Measurements from ENCODE around the gene GSE1. TPM values are rescaled to one million over a fixed set of nuclear protein-coding genes. Genes with fewer than 3 reads are reported as not detected.

GSE1 gene
- total and polyA plus RNA-seq, 9 of the 15 experiments (the other 6 are each of a cell fraction or from before 2014, with no cell fraction given), result 12.2 to 244 (median 57.9) TPM

DNA sequence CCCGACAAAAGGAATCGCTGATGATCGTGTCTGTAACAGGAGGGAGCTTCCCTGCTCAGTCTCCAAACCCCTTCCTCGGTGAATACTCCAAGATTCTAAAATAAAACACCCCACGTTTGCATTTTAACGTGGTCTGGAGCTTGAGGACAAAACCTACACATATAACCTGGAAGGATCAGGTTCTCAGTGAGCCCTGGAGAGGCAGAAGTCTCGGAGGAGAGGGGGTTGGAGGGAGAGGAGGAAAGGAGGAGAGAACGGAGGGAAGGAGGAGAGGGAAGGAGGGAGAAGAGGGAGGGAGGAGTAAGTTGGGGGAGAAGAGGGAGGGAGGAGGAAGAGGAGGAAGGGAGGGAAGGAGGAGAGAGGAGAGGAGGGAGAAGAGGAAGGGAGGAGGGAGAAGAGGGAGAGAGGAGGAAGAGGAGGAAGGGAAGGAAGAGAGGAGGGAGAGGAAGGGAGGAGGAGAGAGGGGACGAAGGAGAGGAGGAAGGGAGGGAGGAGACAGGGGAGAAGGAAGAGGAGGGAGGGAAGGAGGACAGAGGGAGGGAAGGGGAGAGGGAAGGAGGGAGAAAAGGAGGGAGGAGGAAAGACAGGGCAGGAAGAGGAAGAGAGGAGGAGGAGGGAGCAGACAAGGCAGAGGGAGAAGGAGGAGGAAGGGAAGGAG lies 103.0 kb downstream of the GSE1 start:
- Histone ChIP-seq H3K9ac (ENCODE audit: insufficient read depth in 1 of 2, low read depth in 2 of 2, low read length in 2 of 2) (no peak overlapping the region; a peak in 1 of 4 replicates), H3K27ac (ENCODE audit: extremely low read depth, low read depth, low read length) (no peak overlapping the region), H4K20me1 (replicated peaks; ENCODE audit: control insufficient read depth, insufficient read depth, low read length) (peaks cover 14% of the 10 kb centered on the region; the same call in 1 of the 2 replicates), H3K36me3 (ENCODE audit: control insufficient read depth, insufficient read depth, low read length) (no peaks in the 10 kb centered on the region), H3K4me2 (ENCODE audit: insufficient read depth, low read length) (no peak overlapping the region), H3K27me3 (ENCODE audit: control insufficient read depth in 2 of 2, insufficient read depth in 2 of 2, low read length in 2 of 2) (peaks cover 11 to 50% of the 10 kb centered on the region in 2 experiments; a peak in 4 of 5 replicates), H3K9me3 (replicated peaks; ENCODE audit: control insufficient read depth, insufficient read depth, low read depth, low read length) (peaks cover 6% of the 10 kb centered on the region), H2AFZ (ENCODE audit: low read depth, low read length) (peak overlapping the region; percentile 18; the same call in 1 of the 2 replicates), H3K79me2 (ENCODE audit: control insufficient read depth, insufficient read depth, low read length) (no peaks in the 10 kb centered on the region), H3K4me1 (replicated peaks in 1 of 2; ENCODE audit: control insufficient read depth in 2 of 2, insufficient read depth in 2 of 2, low read length in 2 of 2) (peaks cover 3 to 33% of the 10 kb centered on the region in 2 experiments; a peak in 4 of 5 replicates), H3K9me1 (ENCODE audit: control insufficient read depth, insufficient read depth, low read length) (no peaks in the 10 kb centered on the region), H3K4me3 (no peak overlapping the region)
- ATAC-seq (no peak), DNase-seq (ENCODE audit: extremely low read depth in 1 of 4, low spot score in 3 of 4) (no peak), FAIRE-seq (no peak)
- no TSS peak for BruUV-seq (replicated peaks)
- ChIA-PET POLR2A (interaction anchor here (0.6 to 1.4 kb wide), 5 partner anchors 10 to 77 kb away, joined by 3 to 5 read pairs (median 4); no protein-coding TSS in a partner anchor), CTCF (ENCODE audit: low intra/inter-chr PET ratio) (interaction anchor here (4.5 kb wide), 1 partner anchor 40 kb away, joined by 35 read pairs; no protein-coding TSS in a partner anchor)
- intact Hi-C loops (cut with micrococcal nuclease), result loop anchor here (5.0 to 10.0 kb wide), 2 partner anchors 141 to 294 kb away; no protein-coding TSS in a partner anchor
- WGBS (ENCODE audit: insufficient coverage, low coverage, missing lambda C conversion rate), result 7% methylated on average over 8 of the region's 9 CpGs
- in situ Hi-C loops (cut with MboI), result loop anchor here (10.0 kb wide), 1 partner anchor 291 kb away; no protein-coding TSS in a partner anchor
- TF ChIP-seq, protein P1, sequence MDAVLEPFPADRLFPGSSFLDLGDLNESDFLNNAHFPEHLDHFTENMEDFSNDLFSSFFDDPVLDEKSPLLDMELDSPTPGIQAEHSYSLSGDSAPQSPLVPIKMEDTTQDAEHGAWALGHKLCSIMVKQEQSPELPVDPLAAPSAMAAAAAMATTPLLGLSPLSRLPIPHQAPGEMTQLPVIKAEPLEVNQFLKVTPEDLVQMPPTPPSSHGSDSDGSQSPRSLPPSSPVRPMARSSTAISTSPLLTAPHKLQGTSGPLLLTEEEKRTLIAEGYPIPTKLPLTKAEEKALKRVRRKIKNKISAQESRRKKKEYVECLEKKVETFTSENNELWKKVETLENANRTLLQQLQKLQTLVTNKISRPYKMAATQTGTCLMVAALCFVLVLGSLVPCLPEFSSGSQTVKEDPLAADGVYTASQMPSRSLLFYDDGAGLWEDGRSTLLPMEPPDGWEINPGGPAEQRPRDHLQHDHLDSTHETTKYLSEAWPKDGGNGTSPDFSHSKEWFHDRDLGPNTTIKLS (IDR thresholded peaks at IDR 0.05; ENCODE audit: borderline replicate concordance, low read depth), result no peak
- TF ChIP-seq MTA1 (IDR thresholded peaks at IDR 0.05; ENCODE audit: borderline replicate concordance) (peak; percentile 74), SLC30A9 (CRISPR knock-in tag; IDR thresholded peaks at IDR 0.05) (no peak), BCOR (IDR thresholded peaks at IDR 0.05) (0 out of 2 replicates have a peak, but pooled peaks have one; percentile 16), DPF2 (IDR thresholded peaks at IDR 0.05) (peak; percentile 39; the same call in 1 of the 2 replicates), TRIM24 (IDR thresholded peaks at IDR 0.05) (0 out of 4 replicates have a peak, but pooled peaks have one; percentile 13 to 17), TFAM (CRISPR knock-in tag; conservative IDR thresholded peaks at IDR 0.05) (no peak), HDAC1 (IDR thresholded peaks at IDR 0.05) (peak in 1 of 2 experiments; percentile 77; a peak in 2 of 4 replicates), SMARCA5 (IDR thresholded peaks at IDR 0.05) (peak; percentile 59; the same call in 1 of the 2 replicates), NR4A1 (CRISPR knock-in tag; IDR thresholded peaks at IDR 0.05) (no peak), NR4A1 (tag; IDR thresholded peaks at IDR 0.05) (no peak), CC2D1A (IDR thresholded peaks at IDR 0.05) (peak; percentile 47; the same call in 1 of the 2 replicates), GATAD2A (IDR thresholded peaks at IDR 0.05) (peak; percentile 49; the same call in 1 of the 2 replicates)
- TF ChIP-seq, protein P2, sequence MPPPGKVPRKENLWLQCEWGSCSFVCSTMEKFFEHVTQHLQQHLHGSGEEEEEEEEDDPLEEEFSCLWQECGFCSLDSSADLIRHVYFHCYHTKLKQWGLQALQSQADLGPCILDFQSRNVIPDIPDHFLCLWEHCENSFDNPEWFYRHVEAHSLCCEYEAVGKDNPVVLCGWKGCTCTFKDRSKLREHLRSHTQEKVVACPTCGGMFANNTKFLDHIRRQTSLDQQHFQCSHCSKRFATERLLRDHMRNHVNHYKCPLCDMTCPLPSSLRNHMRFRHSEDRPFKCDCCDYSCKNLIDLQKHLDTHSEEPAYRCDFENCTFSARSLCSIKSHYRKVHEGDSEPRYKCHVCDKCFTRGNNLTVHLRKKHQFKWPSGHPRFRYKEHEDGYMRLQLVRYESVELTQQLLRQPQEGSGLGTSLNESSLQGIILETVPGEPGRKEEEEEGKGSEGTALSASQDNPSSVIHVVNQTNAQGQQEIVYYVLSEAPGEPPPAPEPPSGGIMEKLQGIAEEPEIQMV (tag; conservative IDR thresholded peaks at IDR 0.05; ENCODE audit: low read depth), result 0 out of 2 replicates have a peak, but pooled peaks have one; percentile 43
- TF ChIP-seq, protein P3, sequence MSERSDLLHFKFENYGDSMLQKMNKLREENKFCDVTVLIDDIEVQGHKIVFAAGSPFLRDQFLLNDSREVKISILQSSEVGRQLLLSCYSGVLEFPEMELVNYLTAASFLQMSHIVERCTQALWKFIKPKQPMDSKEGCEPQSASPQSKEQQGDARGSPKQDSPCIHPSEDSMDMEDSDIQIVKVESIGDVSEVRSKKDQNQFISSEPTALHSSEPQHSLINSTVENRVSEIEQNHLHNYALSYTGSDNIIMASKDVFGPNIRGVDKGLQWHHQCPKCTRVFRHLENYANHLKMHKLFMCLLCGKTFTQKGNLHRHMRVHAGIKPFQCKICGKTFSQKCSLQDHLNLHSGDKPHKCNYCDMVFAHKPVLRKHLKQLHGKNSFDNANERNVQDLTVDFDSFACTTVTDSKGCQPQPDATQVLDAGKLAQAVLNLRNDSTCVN (CRISPR knock-in tag; IDR thresholded peaks at IDR 0.05), result 0 out of 2 replicates have a peak, but pooled peaks have one; percentile 45
- TF ChIP-seq, protein P4, sequence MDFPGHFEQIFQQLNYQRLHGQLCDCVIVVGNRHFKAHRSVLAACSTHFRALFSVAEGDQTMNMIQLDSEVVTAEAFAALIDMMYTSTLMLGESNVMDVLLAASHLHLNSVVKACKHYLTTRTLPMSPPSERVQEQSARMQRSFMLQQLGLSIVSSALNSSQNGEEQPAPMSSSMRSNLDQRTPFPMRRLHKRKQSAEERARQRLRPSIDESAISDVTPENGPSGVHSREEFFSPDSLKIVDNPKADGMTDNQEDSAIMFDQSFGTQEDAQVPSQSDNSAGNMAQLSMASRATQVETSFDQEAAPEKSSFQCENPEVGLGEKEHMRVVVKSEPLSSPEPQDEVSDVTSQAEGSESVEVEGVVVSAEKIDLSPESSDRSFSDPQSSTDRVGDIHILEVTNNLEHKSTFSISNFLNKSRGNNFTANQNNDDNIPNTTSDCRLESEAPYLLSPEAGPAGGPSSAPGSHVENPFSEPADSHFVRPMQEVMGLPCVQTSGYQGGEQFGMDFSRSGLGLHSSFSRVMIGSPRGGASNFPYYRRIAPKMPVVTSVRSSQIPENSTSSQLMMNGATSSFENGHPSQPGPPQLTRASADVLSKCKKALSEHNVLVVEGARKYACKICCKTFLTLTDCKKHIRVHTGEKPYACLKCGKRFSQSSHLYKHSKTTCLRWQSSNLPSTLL (IDR thresholded peaks at IDR 0.05), result 0 out of 2 replicates have a peak, but pooled peaks have one; percentile 64
